H9 (cell line): ENCODE data around the gene AHCY. TPM values are rescaled to one million over a fixed set of nuclear protein-coding genes. Genes with fewer than 3 reads are reported as not detected.
"Not testable (repeated sequence)": the region's sequence is repeated elsewhere in the genome, so short reads cannot be mapped to it uniquely, and the experiment has no call there.

Experiments
- DNase-seq: peaks from one replicate; pipeline ENCODE4 v3.0.0-alpha.2; 2017
- H2AFZ ChIP-seq: one replicate; pipeline ENCODE4 v1.6.1; 2013; ENCODE audit warnings: mild to moderate bottlenecking, low read length, control low read depth, moderate library complexity
- H2AK5ac ChIP-seq: 2 replicates; pipeline ENCODE4 v1.6.1; 2013; ENCODE audit warnings: low read length, control low read depth, mixed read lengths; ENCODE audit not compliant: insufficient read length
- H2BK120ac ChIP-seq: one replicate; pipeline ENCODE4 v1.6.1; 2013; ENCODE audit warnings: low read depth, mild to moderate bottlenecking, low read length, control low read depth, inconsistent platforms; ENCODE audit not compliant: poor library complexity, severe bottlenecking
- H2BK12ac ChIP-seq: 2 replicates; pipeline ENCODE4 v1.6.1; 2013; ENCODE audit warnings: low read length, control low read depth, mixed read lengths, low read depth; ENCODE audit not compliant: insufficient read length
- H2BK15ac ChIP-seq: 2 replicates; pipeline ENCODE4 v1.6.1; 2013; ENCODE audit warnings: low read depth, low read length, control low read depth
- H2BK20ac ChIP-seq: one replicate; pipeline ENCODE4 v1.6.1; 2013; ENCODE audit warnings: low read depth, mild to moderate bottlenecking, low read length, control low read depth, inconsistent platforms; ENCODE audit not compliant: poor library complexity, severe bottlenecking
- H2BK5ac ChIP-seq: 2 replicates; pipeline ENCODE4 v1.6.1; 2013; ENCODE audit warnings: low read length, control low read depth, mixed read lengths; ENCODE audit not compliant: insufficient read length
- H3K14ac ChIP-seq: 2 replicates; pipeline ENCODE4 v1.6.1; 2013; ENCODE audit warnings: low read length, control low read depth; ENCODE audit not compliant: insufficient read depth
- H3K18ac ChIP-seq: 2 replicates; pipeline ENCODE4 v1.6.1; 2013; ENCODE audit warnings: low read depth, mild to moderate bottlenecking, mixed read lengths, low read length, control low read depth; ENCODE audit not compliant: insufficient read length
- H3K23ac ChIP-seq: 2 replicates; pipeline ENCODE4 v1.6.1; 2013; ENCODE audit warnings: low read length, control low read depth, mixed read lengths, low read depth; ENCODE audit not compliant: insufficient read length
- H3K23me2 ChIP-seq: 2 replicates; pipeline ENCODE4 v1.6.1; 2013; ENCODE audit warnings: low read depth, mild to moderate bottlenecking, mixed read lengths, low read length, control low read depth; ENCODE audit not compliant: insufficient read length, poor library complexity, severe bottlenecking
- H3K27ac ChIP-seq: 2 replicates; pipeline ENCODE4 v1.5.1; 2013; ENCODE audit warnings: low read length, control low read depth, mixed read lengths, low read depth; ENCODE audit not compliant: insufficient read length
- H3K27me3 ChIP-seq: 2 replicates; pipeline ENCODE4 v1.6.1; 2013; ENCODE audit warnings: low read length, control low read depth, inconsistent platforms; ENCODE audit not compliant: insufficient read depth
- H3K4ac ChIP-seq: 2 replicates; pipeline ENCODE4 v1.6.1; 2013; ENCODE audit warnings: low read depth, mild to moderate bottlenecking, control low read depth, inconsistent platforms, low read length, moderate library complexity
- H3K4me1 ChIP-seq: 2 replicates; pipeline ENCODE4 v1.6.1; 2013; ENCODE audit warnings: low read length, control low read depth, inconsistent platforms; ENCODE audit not compliant: insufficient read depth
- H3K4me2 ChIP-seq: 2 replicates; pipeline ENCODE4 v1.6.1; 2013; ENCODE audit warnings: low read length, control low read depth, mixed read lengths; ENCODE audit not compliant: insufficient read length, insufficient read depth
- H3K56ac ChIP-seq: 2 replicates; pipeline ENCODE4 v1.6.1; 2013; ENCODE audit warnings: low read depth, mild to moderate bottlenecking, mixed read lengths, low read length, control low read depth; ENCODE audit not compliant: insufficient read length
- H3K79me1 ChIP-seq: 2 replicates; pipeline ENCODE4 v1.6.1; 2013; ENCODE audit warnings: low read depth, mild to moderate bottlenecking, moderate library complexity, low read length, control low read depth, inconsistent platforms; ENCODE audit not compliant: insufficient read depth, poor library complexity, severe bottlenecking
- H3K79me2 ChIP-seq: 2 replicates; pipeline ENCODE4 v1.6.1; 2013; ENCODE audit warnings: low read length, control low read depth, inconsistent platforms; ENCODE audit not compliant: insufficient read depth
- H3K9ac ChIP-seq: 2 replicates; pipeline ENCODE4 v1.6.1; 2013; ENCODE audit warnings: low read length, control low read depth, mixed read lengths; ENCODE audit not compliant: insufficient read length; ENCODE audit errors: extremely low read depth
- H3K9me3 ChIP-seq: one replicate; pipeline ENCODE4 v1.6.1; 2013; ENCODE audit warnings: low read depth, low read length, inconsistent platforms; ENCODE audit not compliant: control insufficient read depth
- H3T11ph ChIP-seq: one replicate; pipeline ENCODE4 v1.6.1; 2013; ENCODE audit warnings: mild to moderate bottlenecking, low read length, control low read depth, inconsistent platforms
- H4K20me1 ChIP-seq: one replicate; pipeline ENCODE4 v1.6.1; 2013; ENCODE audit not compliant: control insufficient read depth, insufficient read length, insufficient read depth
- H4K5ac ChIP-seq: 2 replicates; pipeline ENCODE4 v1.6.1; 2013; ENCODE audit warnings: low read depth, mild to moderate bottlenecking, mixed read lengths, low read length, control low read depth; ENCODE audit not compliant: insufficient read length
- H4K8ac ChIP-seq: replicated peaks from 2 replicates; pipeline ENCODE4 v1.6.1; 2013; ENCODE audit warnings: low read length, control low read depth, mixed read lengths, low read depth; ENCODE audit not compliant: insufficient read length
- H4K91ac ChIP-seq: 2 replicates; pipeline ENCODE4 v1.6.1; 2013; ENCODE audit warnings: low read depth, mild to moderate bottlenecking, moderate library complexity, mixed read lengths, low read length, control low read depth; ENCODE audit not compliant: insufficient read length
- H3K27ac Mint-ChIP-seq, 3 experiments: 2 replicates in 2 of 3; 3 replicates in 1 of 3; pipeline ENCODE4 v1.8.0; 2020 to 2021; ENCODE audit warnings: mixed read lengths in 3 of 3, mild to moderate bottlenecking in 1 of 3, moderate library complexity in 1 of 3
- H3K27me3 Mint-ChIP-seq: 2 replicates; pipeline ENCODE4 v1.8.0; 2021; ENCODE audit warnings: low read depth, mild to moderate bottlenecking, moderate library complexity, mixed read lengths
- H3K36me3 Mint-ChIP-seq, 3 experiments: 2 replicates in 2 of 3; 3 replicates in 1 of 3; pipeline ENCODE4 v1.8.0; 2020 to 2021; ENCODE audit warnings: low read depth in 3 of 3, mixed read lengths in 3 of 3; ENCODE audit not compliant: insufficient read depth in 1 of 3
- H3K4me1 Mint-ChIP-seq, 2 experiments: 2 replicates each; pipeline ENCODE4 v1.8.0; 2020; ENCODE audit warnings: mixed read lengths in 2 of 2
- H3K4me3 Mint-ChIP-seq, 2 experiments: 2 replicates in 1 of 2; 3 replicates in 1 of 2; pipeline ENCODE4 v1.8.0; 2020 to 2021; ENCODE audit warnings: mild to moderate bottlenecking in 2 of 2, mixed read lengths in 2 of 2, moderate library complexity in 1 of 2
- H3K9me3 Mint-ChIP-seq, 2 experiments: 2 replicates in 1 of 2; 3 replicates in 1 of 2; pipeline ENCODE4 v1.8.0; 2020; ENCODE audit warnings: mild to moderate bottlenecking in 2 of 2, mixed read lengths in 2 of 2, moderate library complexity in 1 of 2
- WGBS: extraction: QIAGEN DNeasy Blood & Tissue Kit; methylation state at CpG from one replicate; pipeline ENCODE4 v1.1.7; 2013; ENCODE audit warnings: missing lambda C conversion rate, low lambda C conversion rate, mixed read lengths; ENCODE audit not compliant: insufficient read length; ENCODE audit errors: extremely low coverage; 5-methylcytosine and 5-hydroxymethylcytosine counted together
- total RNA-seq: library from RNA; stranded (reverse); gene quantifications from 2 replicates; pipeline ENCODE4 v1.2.1, GENCODE V29; 2021

The AHCY gene
- total RNA-seq, 1 experiment from 2014 or later, result 461 TPM

DNA sequence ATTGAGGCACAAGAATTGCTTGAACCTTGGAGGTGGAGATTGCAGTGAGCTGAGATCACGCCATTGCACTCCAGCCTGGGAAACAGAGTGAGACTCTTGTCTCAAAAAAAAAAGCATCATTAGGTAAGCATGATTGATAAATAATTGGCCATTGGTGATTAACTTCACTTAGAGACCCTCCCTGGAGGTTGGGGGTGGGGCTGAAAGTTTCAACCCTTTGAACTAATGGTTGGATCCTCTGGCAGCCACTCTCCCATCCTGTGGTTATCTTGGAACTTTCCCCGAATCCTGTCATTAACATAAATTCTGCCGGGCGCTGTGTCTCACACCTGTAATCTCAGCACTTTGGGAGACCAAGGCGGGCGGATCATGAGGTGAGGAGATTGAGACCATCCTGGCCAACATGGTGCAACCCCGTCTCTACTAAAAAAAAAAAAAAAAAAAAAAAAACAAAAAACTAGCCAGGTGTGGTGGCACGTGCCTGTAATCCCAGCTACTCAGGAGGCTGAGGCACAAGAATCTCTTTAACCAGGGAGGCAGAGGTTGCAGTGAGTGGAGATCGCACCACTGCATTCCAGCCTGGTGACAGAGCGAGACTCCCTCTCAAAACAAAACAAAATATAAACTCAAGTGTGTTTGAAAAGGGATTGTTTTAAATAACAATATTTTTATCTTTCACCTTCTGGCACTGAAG, 42.8 kb upstream of the AHCY start:
- H3K23me2 ChIP-seq, H3K9ac ChIP-seq, H3K23ac ChIP-seq, H2BK5ac ChIP-seq, H2BK12ac ChIP-seq, H3K14ac ChIP-seq, H2BK20ac ChIP-seq, H4K20me1 ChIP-seq, H3K79me1 ChIP-seq, H2AK5ac ChIP-seq, H3K27me3 ChIP-seq, DNase-seq, H3K56ac ChIP-seq, H3K4me2 ChIP-seq, H4K91ac ChIP-seq, H3K4ac ChIP-seq, H2BK120ac ChIP-seq, H3K79me2 ChIP-seq, H3K4me1 ChIP-seq, H3K27ac ChIP-seq, H3T11ph ChIP-seq, H3K9me3 Mint-ChIP-seq, H3K18ac ChIP-seq, H2BK15ac ChIP-seq, H2AFZ ChIP-seq, H4K8ac ChIP-seq, H3K36me3 Mint-ChIP-seq, H3K27me3 Mint-ChIP-seq, H4K5ac ChIP-seq, H3K9me3 ChIP-seq: not testable (repeated sequence)
- Mint-ChIP-seq H3K4me1 (peaks cover 15 to 22% of the 10 kb centered on the region in 2 experiments), H3K27ac (peak overlapping the region in 1 of 3 experiments; percentile 74; a peak in 2 of 7 replicates), H3K4me3 (peak overlapping the region in 1 of 2 experiments; percentile 35; a peak in 1 of 5 replicates)
- no CpG with 5 or more reads among the region's 10 CpGs for WGBS
